NCI-H1417 treated with DMSO at 0.1 percent for 48 hours (cell line): ENCODE data around the gene HSPA12B.

Experiments used
- DNase-seq: peaks from one replicate; lab custom pipeline; 2025; lab: John Stamatoyannopoulos, UW

Gene HSPA12B

DNA sequence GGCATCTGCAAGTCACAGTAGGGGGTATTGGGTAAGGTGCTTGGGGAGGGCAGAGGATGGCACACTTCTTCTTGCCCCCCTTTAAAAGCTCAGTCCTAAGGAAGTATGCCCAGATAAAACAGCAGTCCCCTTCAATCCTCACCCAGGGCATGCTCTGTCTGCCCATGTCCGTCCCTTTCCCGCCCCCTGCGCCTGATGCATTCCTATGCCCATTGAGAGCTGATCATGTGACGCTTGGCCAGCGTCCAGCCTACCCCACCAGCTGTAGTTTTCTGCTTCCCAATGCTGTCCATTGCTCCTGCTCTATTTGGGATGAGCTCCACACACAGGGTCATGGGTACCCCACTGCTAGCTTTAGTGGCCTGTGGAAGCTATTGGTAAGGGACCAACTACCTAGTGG lies 28.4 kb upstream of the HSPA12B start:
- DNase-seq = no peak

DNA sequence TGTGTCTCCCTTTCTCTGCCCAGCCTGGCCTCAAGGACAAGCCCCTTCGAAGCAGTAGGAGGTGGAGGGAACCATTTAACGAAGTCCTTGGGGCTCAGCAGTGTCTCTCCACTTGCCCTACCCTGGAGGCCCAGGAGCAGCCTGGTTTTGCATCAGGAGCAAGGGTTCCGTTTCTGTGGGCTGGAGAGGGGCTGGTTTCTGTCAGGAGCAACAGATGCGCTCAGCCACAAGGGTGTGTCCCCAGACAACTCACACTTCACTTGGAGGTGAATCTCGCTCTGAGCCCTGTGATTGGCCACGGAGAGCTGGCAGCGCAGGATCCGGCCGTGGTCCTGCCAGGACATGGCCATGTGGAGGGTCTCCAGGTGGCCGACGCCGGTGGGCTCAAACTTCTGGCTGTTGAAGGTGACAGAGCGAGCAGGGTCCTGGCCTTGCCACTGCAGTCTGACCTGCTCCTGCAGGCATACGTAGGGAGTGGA lies 27.0 kb upstream of the HSPA12B start:
- no peak for DNase-seq

DNA sequence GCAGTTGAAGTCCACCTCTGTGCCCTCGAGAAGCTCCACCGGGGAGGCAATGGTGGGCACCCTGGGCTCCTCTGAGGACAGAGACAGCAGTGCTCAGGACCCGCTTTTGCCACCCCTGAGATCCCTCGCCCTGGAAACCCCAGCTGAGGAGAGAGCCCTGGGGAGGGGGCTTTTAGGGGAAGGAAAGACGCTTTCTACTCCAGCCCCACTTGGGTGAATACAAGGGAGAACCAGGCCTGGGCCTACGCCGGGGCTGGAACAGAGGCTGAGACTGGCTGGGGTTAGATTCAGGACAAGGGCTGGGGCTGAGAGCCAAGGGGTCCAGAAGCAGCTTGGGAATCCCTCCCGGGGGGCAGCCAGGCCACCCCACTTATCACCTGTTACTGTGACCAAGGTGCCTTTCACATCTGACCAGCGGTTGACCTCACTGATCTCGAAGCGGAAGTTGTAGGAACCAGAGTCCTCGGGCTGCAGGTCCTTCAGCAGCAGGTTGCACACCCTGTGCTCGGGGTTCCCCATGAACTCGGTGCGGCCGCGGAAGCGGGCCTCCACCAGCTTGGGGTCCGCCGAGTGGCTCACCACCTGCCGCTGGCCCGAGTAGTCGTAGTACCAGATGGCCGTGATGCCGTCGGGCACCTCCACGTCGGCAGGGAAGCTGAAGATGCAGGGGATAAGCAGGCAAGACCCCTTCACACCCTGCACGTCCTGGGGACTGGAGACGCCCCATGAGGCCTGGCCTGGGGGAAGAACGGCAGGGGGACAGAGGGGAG lies 26.3 kb upstream of the HSPA12B start:
- no peak for DNase-seq

DNA sequence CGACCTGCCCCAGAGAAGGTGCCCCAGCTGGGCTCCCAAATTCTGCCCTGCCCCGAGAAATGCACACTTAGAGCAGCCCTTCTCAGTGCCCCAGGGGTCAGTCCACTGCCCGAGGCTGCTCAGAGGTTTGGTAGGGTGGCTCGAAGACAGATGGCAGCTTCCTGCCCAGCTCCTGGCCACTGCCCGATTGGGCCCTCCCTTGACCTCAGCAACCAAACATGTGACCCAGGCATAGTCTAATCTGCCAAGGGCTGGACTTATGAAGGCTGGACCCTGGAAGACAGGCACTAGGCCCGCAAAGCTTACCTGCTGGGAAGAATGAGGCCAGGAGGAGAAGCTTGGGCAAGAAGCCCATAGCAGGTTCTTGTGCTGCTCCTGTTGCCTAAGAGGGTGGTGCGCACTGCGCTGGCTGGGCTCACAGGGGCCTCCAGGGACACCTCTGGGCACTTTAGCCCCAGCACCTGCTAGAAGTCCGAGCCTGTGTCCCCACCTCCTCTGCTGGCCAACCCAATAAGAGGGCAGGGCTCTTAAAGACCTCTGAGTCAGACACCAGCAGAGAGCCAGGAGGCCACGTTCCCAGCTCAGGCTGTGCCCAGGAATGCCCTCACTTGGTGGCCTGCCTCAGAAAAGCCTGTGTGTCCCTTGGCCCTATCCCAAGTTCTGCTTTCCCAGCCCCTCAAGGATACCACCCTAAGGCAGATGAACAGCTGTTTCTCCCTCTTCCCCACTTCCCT lies 25.5 kb upstream of the HSPA12B start:
- DNase-seq = no peak

DNA sequence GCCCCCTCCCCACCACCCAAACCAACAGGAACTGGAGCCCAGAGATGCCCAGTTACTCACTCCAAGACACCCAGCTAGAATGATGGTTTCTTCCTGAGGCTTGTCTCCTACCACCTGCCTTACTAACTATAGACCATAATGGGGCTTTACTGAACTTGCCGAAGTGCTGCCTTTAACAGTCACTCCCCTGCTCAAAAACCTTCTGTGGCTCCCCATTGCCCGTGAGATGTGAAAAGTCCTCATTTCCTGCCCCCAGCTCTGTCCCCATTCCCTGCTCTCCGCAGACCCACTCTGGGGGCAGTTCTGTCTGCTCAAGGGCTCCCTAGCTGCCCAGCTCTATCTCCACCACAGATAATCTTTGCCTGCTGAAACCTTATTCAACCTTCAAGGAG lies 25.0 kb upstream of the HSPA12B start:
- no peak for DNase-seq

DNA sequence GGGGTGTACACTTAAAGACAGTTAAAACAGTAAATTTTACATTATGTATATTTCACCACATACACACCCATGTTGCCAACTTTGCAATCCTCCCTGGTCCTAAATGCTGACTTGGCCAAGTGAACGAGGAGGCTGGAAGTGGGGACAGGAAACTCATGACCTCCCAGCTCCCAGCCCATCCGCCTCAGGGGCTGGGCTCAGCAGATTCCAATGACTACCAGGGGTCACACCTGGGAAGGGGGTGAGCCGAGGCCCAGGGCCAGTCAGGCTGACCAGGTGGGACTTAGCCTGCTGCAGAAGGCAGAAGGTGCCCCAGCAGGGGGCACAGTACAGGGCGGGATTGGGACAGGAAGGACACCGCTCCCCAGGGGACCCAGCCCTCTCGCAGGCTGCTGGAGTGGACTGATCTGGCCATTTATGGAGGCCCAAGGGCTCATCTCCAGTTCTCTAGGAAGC lies 22.4 kb upstream of the HSPA12B start:
- DNase-seq = no peak

DNA sequence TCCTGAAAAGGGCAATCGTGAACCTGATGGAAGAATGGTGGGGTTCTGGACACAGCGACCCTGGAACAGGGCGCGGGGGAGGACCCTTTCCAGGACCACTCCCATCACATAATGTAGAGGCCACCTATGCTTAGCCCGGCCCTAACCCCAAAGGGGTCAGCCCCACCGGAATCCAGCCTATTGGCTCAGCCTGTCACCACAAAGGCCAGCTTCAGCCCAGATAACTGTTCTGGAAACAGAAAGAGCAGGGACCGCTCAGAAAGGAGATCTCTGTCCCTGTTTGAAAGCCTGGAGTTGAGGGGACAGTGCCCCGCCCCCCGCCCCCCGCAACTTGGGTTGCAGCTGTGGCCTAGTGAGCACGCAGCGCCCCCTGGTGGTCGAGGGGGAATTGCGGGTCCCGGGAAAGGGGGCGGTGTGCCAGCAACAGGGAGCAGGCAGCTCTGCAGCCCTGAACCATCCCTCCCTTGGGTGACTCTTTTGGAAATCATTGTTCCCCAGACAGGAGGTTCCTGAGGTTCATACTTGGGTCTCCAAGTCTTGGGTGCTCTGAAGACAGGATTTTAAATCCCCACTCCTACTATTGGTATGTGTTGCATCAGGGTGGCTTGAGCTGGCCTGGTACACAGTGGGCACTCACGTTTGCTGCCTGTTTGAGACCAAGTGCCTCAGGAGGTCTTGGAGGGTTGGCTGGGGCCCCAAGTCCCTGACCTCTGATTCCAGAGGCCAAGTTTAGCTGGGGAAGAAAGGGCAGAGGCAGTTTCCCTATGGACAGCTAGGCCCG lies 21.6 kb upstream of the HSPA12B start:
- no peak for DNase-seq

DNA sequence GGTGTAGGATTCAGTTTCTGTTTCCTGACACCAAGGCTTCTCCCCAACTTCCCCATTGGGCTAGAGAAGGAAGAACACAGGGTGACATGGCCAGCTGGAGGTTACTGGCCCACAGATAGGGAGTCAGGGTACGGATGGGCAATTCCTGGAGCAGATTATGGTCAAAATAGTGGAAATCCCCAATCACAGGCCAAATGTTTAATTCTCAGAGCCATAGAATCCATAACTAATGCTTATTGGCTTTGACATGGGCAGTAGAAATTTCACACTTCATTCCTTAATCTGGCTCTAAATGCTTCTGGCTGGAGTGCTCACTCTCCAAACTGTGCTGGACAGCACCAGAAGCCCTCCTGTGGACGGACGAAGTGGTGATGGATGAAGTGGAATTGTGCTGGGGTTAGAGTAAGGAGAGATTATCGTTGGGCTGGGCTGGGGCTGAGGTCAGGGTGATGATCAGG lies 21.0 kb upstream of the HSPA12B start:
- DNase-seq = no peak

DNA sequence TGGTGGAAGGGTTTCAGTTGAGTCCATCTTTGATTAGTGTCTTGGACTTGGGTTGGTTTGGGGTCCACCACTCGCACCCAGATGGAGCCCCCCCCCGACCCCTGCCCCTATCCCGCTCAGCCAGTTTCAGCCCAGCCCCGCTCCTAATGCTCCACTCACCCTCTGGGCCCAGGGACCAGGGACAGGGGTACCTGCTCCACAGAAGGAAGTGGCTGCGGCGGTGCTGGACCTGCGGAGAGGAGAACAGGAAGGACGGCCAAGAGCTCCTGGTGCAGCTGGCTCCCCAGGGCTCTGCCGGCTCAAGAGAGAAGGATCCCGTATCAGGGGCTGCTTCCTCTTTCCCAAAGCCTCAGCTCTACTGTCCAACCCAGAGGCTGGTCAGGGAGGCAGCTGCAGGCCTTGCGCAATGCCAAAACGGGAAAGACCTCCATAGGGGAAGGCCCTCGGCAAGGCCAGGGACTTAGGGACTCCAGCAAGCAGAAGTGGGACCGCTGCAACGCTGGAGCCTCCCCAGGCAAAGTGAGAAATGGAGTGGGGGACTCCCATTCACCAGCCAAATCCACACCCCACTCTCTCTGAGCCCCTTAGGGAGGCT lies 20.1 kb upstream of the HSPA12B start, which contains the start of gene SIGLEC1:
Gene SIGLEC1, minus strand, starts transcription at position 322 of the 595 bp plus-strand sequence. CDS start 5,472 bp downstream, outside the sequence.
- no peak for DNase-seq

DNA sequence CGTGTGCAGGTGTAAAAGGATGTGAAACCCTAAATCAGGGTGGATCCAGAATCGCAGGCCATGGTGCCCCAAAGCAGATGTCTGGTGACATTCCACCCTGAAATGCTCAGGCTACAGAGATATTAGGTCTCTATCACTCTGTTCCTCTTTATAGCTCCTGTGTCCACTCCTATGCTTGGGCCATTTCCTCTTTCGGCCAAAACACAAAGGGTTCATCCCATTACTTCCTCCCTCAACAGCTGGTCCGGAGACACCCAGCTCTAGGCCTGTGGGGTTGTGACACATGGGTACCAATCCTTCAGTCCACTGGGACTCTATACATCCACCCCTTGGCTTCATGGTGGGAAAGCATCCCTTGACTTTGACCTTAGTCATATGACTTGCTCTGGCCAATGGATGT lies 18.4 kb upstream of the HSPA12B start:
- DNase-seq = no peak

DNA sequence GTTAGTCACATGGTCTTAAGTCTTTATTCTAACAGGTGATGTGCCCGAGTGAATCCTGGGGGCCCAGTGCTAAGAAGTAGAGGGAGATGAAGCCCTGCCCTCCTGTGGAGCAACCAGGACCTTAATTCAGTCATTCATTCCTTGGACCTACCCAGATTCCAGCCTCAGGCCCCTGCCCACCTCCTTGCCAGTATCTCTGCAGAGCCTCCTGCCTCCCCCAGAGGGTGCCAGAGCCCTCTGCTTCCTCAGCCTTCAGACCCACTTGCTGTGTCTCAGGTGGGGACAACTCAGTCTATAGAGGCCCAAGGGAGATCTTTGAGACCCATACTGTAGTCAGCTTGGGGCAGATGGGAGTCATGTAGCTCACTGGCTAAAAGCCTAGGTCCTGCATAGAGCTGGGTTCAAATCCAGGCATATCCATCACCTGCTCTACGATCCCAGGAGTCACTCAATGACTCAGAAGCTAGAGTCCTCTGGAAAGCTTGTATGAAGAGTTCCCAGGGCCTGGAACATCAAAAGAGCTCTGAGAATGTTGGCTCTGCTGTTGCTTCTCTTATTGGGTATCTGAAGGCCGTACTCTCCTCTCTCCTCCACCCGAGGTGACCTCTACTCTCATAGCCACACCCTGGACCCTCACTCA lies 16.2 kb upstream of the HSPA12B start:
- DNase-seq = no peak

DNA sequence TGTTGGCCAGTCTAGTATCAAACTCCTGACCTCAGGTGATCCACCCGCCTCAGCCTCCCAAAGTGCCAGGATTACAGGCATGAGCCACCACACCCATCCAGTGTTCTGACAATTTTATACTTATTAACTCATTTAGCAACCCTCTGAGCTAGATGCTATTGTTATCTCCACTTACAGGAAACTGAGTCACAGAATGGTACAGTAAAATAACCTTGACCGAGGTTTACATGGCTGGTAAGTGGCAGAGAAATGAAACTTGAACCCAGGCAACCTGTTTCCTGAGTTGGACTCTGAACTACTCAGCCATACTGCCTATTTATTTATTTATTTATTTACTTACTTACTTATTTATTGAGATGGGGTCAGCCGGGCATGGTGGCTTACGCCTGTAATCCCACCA lies 13.4 kb upstream of the HSPA12B start:
- DNase-seq = no peak

DNA sequence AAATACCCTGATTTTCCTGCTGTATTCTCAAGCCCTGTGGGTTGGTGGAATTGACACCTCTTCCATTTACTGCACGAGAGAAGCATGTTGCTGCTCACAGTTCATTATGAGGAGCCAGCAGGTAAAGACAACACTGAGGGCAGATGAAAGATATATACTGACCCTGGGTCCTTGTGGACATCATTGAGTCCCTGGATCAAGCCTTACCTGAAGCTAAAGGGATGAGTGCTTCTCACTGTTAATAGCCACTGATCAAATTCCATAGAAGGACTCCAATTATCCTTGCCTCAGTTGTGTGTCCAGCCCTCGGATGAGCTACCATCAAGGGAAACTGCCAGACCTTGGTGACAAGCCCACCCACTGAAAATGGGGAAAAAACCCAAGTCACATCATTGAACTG lies 12.4 kb upstream of the HSPA12B start:
- DNase-seq = no peak

DNA sequence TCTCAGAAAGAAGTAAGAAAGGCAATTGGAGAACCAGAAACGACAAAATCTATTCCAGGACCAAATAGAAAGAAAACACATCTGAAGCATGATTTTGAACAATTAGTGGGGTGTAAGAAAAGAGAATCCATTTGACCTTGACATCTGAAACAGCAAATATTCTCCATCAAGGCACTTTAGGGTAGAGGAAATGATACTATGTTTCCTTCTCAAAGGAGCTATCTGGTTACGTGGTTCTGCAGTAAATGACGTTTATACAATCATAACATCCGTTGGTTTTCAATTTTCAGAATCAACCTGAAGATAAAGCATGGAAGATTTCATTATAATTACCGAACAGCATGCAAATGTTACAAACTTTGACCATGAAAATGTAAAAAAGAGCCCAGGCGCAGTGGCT lies 11.9 kb upstream of the HSPA12B start:
- no peak for DNase-seq

DNA sequence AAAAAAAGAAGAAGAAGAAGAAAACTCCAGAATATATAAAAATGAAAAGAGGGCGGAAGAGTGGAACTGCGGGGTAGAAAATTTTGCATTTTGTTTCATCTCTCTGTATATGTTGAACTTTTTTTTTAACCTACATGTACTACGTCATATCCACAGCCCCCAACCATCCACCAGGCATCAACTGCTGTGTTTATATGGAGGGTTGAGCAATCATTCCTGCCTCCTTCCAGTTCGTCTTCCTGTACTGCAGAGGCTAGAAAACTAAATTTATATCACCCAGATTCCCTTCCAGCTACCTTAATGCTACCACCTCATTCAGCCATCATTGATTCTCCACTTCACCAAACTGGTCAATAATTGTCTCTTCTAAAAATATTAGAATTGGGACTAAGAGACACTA lies 10.6 kb upstream of the HSPA12B start:
- no peak for DNase-seq

DNA sequence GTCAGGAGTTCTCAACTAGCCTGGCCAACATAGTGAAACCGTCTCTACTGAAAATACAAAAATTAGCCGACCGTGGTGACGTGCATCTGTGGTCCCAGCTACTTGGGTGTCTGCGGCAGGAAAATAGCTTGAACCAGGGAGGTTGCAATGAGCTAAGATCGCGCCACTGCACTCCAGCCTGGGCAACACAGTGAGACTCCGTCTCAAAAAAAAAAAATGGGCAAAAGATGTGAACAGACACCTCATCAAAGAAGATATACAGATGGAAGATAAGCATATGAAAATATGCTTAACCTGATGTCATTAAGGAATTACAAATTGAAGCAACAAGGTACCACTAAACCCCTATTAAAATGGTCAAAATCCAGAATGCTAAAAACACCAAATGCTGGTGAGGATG lies 9.2 kb upstream of the HSPA12B start:
- no peak for DNase-seq

DNA sequence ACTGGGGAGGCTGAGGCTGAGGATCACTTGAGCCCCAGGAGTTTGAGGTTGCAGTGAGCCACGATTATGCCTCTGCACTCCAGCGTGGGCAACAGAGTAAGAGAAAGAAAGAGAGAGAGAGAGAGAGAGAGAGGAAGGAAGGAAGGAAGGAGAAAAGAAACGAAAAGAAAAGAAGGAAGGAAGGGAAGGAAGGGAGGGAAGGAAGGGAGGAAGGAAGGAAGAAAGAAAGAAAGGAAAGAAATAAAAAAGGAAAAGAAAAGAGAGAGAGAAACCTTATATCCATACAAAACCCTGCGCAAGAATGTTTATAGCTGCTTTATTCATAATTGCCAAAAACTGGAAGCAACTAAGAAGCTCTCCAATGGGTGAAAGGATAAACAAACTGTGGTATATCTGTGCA lies 8.1 kb upstream of the HSPA12B start:
- no peak for DNase-seq

DNA sequence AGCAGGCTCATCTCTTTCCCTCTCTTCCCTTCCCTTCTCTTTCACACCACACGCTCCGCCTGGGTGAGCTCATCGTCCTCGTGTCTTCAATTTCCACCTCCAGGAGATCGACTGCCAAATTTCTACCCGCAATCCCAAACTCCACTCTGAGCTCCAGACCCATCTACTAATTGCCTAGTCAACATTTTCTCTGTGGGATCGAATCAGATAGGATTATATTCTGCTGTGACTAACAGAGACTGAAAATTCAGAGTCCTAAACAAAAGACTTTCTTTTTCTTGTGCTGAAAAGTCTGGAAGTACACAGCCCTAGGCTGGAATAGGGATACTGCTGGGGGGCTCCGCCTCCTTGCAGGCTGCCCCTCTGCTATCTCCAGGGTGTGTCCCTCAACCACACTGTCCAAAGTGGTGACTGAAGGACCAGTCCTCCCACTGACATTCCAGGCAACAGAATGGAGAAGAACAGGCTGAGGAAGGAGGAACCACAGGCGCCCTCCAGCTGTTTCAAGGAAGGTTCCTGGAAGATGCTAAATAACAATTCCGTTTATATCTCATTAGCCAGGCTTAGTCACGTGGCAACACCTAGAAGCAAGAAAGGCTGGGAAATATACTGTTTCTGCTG lies 5.0 kb upstream of the HSPA12B start:
- no peak for DNase-seq

DNA sequence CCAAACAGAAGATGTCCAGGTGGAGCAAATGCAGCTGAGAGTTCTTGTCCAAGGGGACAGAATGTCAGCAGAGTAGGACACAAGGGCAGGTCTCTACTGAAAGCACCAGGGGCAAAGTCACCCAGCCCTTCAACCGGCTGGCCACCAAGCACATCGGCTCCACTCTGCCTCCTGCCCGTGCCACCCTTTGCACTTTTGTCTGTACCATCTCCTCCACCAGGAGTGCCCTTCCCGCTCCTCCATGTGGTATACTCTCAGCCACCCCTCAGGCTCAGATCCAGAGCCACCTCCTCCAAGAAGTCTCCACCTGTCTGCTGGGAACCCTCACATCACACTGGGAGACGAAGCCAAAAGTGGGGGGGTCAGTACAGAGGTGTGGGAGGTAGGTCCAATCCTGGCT lies 4.1 kb upstream of the HSPA12B start:
- DNase-seq = no peak

DNA sequence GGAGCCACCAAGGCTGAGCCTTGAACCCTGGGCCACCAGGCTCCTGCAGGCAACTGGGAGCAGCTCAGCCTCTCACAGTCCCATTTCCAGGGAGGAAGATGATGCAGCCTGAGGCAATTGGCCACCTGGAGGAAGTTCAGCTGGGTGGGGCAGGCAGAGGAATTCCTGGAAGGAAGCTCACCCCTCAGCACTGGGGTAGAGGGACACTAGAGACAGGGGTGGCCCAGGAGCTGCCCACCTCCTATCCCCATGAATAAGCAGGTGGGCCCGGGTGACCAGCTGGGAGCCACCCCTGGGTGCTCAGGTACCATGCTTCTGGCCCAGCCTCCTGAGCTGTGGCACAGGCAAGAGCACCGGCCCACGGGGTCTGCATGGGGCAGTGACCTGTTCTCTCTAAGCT lies 3.6 kb upstream of the HSPA12B start:
- DNase-seq = no peak

DNA sequence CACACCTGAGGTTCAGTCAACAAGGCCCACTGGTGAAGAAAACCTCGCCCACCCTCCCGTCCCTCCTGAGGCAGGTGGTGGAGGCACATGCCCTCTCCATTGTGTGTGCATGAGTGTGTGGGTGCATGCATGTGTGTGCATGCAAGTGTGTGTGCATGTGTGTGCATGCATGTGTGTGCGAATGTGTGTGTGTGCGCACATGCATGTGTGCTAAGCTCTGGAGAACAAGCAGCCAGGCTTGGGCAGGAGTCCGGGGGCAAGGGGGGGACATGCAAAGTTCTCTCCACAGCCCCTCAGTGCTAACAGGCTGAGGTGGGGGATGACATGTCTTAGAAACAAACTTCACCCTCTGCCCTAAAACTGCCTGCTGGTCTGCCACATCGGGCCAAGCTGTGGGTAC lies 3.1 kb upstream of the HSPA12B start:
- DNase-seq = no peak
